Kidney glomerular epithelial cell (primary cell): ENCODE data around the gene TRIM40.
"Not testable (repeated sequence)": the region's sequence is repeated elsewhere in the genome, so short reads cannot be mapped to it uniquely, and the experiment has no call there.

Experiments used
- DNase-seq: peaks from one replicate; lab custom pipeline; 2025; lab: John Stamatoyannopoulos, UW

TRIM40 gene

GRCh38 chr6:30163090-30163917, 27.4 kb downstream of the TRIM40 start, which contains the start of gene TRIM15:
TSS of gene TRIM15 (plus strand) at chr6:30163546. CDS start at chr6:30163685, 139 bp downstream.
- no peak for DNase-seq

- no peak for DNase-seq
Measured at GRCh38 chr6:30163918-30164654, 28.1 kb downstream of the TRIM40 start.

GRCh38 chr6:30164714-30165113, 28.8 kb downstream of the TRIM40 start:
- DNase-seq, result no peak

DNA sequence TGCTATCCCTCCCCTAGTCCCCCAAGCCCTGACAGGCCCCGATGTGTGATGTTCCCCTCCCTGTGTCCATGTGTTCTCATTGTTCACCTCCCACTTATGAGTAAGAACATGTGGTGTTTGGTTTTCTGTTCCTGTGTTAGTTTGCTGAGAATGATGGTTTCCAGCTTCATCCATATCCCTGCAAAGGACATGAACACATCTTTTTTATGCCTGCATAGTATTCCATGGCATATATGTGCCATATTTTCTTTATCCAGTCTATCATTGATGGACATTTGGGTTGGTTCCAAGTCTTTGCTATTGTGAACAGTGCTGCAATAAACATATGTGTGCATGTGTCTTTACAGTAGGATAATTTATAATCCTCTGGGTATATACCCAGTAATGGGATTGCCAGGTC, 29.3 kb downstream of the TRIM40 start:
- not testable (repeated sequence) for DNase-seq

GRCh38 chr6:30167101-30167500, 31.2 kb downstream of the TRIM40 start:
- DNase-seq, result no peak

- no peak for DNase-seq
Measured at GRCh38 chr6:30168741-30169140, 32.8 kb downstream of the TRIM40 start.

GRCh38 chr6:30169658-30170614, 34.0 kb downstream of the TRIM40 start:
- peak; percentile 41 for DNase-seq

- DNase-seq, result no peak
Measured at GRCh38 chr6:30171677-30172471, 35.9 kb downstream of the TRIM40 start.

DNA sequence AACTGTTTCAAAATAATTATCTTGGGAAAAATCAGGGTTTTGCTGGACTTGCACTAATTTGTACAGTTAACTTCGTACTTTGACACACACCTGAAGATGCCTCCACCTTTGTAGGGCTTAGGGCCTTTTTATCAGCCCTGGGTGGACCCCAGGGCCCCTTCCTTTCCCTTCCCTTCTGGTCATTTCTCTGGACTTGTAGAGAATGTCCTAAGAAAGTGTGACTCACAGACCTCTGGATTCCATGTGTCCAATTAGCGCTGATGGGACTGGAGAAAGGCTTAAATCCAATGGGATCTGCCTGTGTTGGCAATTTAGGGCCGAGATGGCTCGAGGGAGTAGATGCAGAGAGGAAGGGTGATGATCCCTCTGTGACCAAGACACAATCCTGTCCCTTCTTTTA, 36.7 kb downstream of the TRIM40 start:
- DNase-seq, result no peak

DNA sequence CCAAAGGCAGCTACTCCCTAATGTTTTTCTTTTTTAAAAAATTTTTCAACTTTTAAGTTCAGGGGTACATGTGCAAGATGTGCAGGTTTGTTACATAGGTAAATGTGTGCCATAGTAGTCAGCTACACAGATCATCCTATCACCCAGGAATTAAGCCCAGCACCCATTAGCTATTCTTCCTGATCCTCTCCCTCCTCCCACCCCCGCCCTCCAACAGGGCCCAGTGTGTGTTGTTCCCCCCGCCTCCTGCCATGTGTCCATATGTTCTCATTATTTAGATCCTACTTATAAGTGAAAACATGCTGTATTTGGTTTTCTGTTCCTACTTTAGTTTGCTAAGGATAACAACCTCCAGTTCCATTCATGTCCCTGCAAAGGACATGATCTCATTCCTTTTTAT, 39.8 kb downstream of the TRIM40 start:
- DNase-seq, result no peak

GRCh38 chr6:30178837-30179236, 42.9 kb downstream of the TRIM40 start:
- DNase-seq, result no peak

DNA sequence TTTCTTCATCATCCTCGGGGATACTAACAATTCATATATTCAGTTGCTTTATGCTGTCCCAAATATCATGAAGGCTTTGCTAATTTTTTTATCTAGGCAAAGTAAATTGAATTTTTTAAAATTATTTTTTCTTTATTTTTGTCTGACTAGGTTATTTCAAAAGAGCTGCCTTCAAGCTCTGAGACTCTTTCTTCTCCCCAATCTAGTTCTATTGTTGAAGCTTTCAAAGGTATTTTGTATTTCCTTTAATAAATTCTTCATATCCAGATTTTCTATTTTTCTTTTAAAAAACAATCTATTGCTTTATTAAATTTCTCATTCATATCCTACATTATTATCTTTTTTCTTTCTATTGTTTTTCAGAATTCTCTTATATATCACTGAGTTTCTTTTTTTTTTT, 44.2 kb downstream of the TRIM40 start:
- DNase-seq, result no peak

GRCh38 chr6:30184417-30185031, 48.6 kb downstream of the TRIM40 start:
- no peak for DNase-seq

DNA sequence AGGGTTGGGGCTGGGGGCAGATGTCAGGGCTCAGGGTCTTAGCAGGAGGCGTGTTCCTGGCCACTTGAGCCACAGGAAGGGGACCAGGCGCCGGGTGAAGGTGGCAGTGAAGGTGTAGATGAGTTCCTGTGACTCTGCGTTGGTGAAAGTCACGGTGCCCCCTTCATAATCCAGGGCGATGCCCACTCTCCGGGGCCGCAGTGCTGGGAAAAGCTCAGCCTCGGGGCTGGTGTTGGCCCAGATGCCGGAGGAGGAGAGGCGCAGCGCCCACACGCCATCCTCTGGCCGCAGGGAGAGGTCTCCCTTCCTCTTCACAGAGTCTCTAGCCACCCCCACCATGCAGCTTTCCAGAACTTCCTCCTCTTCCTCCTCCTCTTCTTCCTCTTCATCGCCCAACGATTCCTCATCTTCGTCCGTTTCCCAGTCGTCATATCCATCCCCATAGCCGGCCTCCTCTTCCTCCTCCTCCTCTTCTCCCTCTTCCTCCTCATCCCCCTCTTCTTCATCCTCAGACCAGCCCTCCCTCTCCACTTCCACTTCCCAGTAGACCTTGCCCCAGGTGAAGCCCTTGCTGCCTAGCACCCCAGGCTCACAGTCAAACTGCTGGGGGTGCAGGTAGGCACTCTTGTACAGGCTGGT, 50.0 kb downstream of the TRIM40 start:
- no peak for DNase-seq

GRCh38 chr6:30188541-30188940, 52.6 kb downstream of the TRIM40 start:
- DNase-seq, result no peak

- no peak for DNase-seq
Measured at GRCh38 chr6:30192076-30192475, 56.1 kb downstream of the TRIM40 start.

- no peak for DNase-seq
Measured at GRCh38 chr6:30194797-30195690, 59.1 kb downstream of the TRIM40 start.

DNA sequence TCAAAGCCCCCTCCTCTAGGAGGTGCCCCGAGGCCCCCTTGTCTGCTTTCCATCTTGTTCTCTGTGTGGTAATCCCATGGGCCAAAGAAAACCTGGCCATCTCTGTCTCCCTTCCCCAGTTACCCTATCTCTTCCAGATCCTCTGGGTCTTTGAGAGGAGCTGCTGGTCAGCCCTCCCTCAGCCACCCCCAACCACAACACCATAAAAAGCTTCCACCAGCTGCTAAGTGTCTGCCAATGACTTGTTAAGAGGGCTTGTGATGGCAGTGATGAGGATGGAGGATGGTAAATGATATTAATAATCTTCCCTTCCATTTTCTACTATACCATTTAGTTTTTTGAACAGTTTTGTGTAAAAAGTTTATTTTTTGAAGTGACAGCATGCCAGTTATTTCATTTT, 60.0 kb downstream of the TRIM40 start:
- no peak for DNase-seq

- DNase-seq, result no peak
Measured at GRCh38 chr6:30196376-30196775, 60.4 kb downstream of the TRIM40 start.
